ENCODE results near the gene RFX8.

GRCh38 chr2:101418460-101419095 is 56.3 kb downstream of the RFX8 start:
- TF ChIP-seq, protein P1, sequence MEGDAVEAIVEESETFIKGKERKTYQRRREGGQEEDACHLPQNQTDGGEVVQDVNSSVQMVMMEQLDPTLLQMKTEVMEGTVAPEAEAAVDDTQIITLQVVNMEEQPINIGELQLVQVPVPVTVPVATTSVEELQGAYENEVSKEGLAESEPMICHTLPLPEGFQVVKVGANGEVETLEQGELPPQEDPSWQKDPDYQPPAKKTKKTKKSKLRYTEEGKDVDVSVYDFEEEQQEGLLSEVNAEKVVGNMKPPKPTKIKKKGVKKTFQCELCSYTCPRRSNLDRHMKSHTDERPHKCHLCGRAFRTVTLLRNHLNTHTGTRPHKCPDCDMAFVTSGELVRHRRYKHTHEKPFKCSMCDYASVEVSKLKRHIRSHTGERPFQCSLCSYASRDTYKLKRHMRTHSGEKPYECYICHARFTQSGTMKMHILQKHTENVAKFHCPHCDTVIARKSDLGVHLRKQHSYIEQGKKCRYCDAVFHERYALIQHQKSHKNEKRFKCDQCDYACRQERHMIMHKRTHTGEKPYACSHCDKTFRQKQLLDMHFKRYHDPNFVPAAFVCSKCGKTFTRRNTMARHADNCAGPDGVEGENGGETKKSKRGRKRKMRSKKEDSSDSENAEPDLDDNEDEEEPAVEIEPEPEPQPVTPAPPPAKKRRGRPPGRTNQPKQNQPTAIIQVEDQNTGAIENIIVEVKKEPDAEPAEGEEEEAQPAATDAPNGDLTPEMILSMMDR (IDR thresholded peaks at IDR 0.05), result no peak
- TF ChIP-seq ZFX (IDR thresholded peaks at IDR 0.05; ENCODE audit: borderline replicate concordance), result no peak
